PFSK-1 (cell line): ENCODE results near the gene BET1.

Experiments
- FOXP2 ChIP-seq: optimal IDR thresholded peaks from 2 replicates; pipeline ENCODE3; 2011; ENCODE audit warnings: borderline replicate concordance, control low read depth, inconsistent platforms; ENCODE audit not compliant: insufficient read depth; ENCODE audit errors: extremely low read length, extremely low read depth
- POLR2AphosphoS5 ChIP-seq: IDR thresholded peaks from 2 replicates; pipeline ENCODE4 v1.6.1; 2012; ENCODE audit warnings: low read depth, mild to moderate bottlenecking, control low read depth, low read length, moderate library complexity
- REST ChIP-seq, 2 experiments: IDR thresholded peaks; 2 replicates each; pipeline versions ENCODE4 v1.6.1 to v1.8.0; 2011 to 2012; ENCODE audit warnings: low read depth in 2 of 2, low read length in 2 of 2, control low read depth in 1 of 2, inconsistent platforms in 1 of 2, mild to moderate bottlenecking in 1 of 2, moderate library complexity in 1 of 2; ENCODE audit not compliant: insufficient read depth in 1 of 2
- SIN3A ChIP-seq: IDR thresholded peaks from 2 replicates; pipeline ENCODE4 v1.6.1; 2012; ENCODE audit warnings: mild to moderate bottlenecking, low read length, moderate library complexity, borderline replicate concordance; ENCODE audit not compliant: insufficient read depth
- TAF1 ChIP-seq: IDR thresholded peaks from 2 replicates; pipeline ENCODE4 v1.6.1; 2012; ENCODE audit warnings: low read length, control low read depth, borderline replicate concordance; ENCODE audit not compliant: insufficient read depth

Gene BET1

GRCh38 chr7:94043299-94043698, 39.1 kb upstream of the BET1 start:
- TF ChIP-seq REST (IDR thresholded peaks at IDR 0.05; ENCODE audit: insufficient read depth in 1 of 2, low read depth in 2 of 2, low read length in 2 of 2) (no peak), SIN3A (no peak), POLR2AphosphoS5 (no peak), TAF1 (no peak), FOXP2 (no peak)

- no peak for TF ChIP-seq SIN3A
- no peak for TF ChIP-seq POLR2AphosphoS5
- TF ChIP-seq REST (IDR thresholded peaks at IDR 0.05; ENCODE audit: insufficient read depth in 1 of 2, low read depth in 2 of 2, low read length in 2 of 2) = no peak
- TF ChIP-seq FOXP2 = no peak
- no peak for TF ChIP-seq TAF1
Measured at GRCh38 chr7:94042381-94042780, 38.2 kb upstream of the BET1 start.

- TF ChIP-seq POLR2AphosphoS5 (no peak), TAF1 (no peak), REST (IDR thresholded peaks at IDR 0.05; ENCODE audit: insufficient read depth in 1 of 2, low read depth in 2 of 2, low read length in 2 of 2) (no peak), SIN3A (no peak), FOXP2 (no peak)
Measured at GRCh38 chr7:94041529-94041928, 37.4 kb upstream of the BET1 start.

GRCh38 chr7:94040254-94040653, 36.1 kb upstream of the BET1 start:
- TF ChIP-seq TAF1 (no peak), POLR2AphosphoS5 (no peak), FOXP2 (no peak), REST (IDR thresholded peaks at IDR 0.05; ENCODE audit: insufficient read depth in 1 of 2, low read depth in 2 of 2, low read length in 2 of 2) (no peak)

- TF ChIP-seq SIN3A (no peak), TAF1 (no peak), FOXP2 (no peak), POLR2AphosphoS5 (no peak), REST (IDR thresholded peaks at IDR 0.05; ENCODE audit: insufficient read depth in 1 of 2, low read depth in 2 of 2, low read length in 2 of 2) (no peak)
Measured at GRCh38 chr7:94039368-94040035, 35.3 kb upstream of the BET1 start.
